ENCODE results near the gene RSPH6A. TPM values are rescaled to one million over a fixed set of nuclear protein-coding genes. Genes with fewer than 3 reads are reported as not detected.

RSPH6A gene
- total RNA-seq, 1 experiment from 2014 or later = 0.39 TPM

DNA sequence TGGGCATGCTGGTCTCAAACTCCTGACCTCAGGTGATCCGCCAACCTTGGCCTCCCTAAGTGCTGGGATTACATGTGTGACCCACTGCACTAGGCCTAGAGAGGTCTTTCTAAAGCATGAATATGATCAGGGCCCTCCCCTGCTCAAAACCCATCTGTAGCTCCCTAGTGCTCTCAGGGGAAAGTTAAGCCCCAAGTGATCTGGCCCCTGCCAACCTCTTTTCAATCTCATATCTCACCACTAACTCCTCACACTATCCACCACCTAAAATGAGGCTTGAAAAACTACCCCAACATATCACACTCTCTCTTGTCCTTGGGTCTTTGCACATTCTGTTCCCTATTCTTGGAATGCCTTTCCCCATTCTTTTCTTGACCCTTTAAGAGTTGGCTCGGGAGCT, 20.5 kb downstream of the RSPH6A start:
- Histone ChIP-seq H3K36me3 (ENCODE audit: low read depth) (peaks cover 4% of the 10 kb centered on the region; the same call in 1 of the 2 replicates), H3K79me2 (ENCODE audit: low read depth) (peaks cover 20% of the 10 kb centered on the region), H3K27ac (no peak overlapping the region), H4K20me1 (ENCODE audit: insufficient read depth) (no peaks in the 10 kb centered on the region), H3K9me3 (ENCODE audit: insufficient read depth, low read depth) (no peaks in the 10 kb centered on the region), H3K9me2 (ENCODE audit: insufficient read depth) (no peaks in the 10 kb centered on the region), H3F3A (ENCODE audit: insufficient read depth, low read depth) (peaks cover 20% of the 10 kb centered on the region; the same call in 1 of the 2 replicates), H2AFZ (no peak overlapping the region), H3K4me2 (no peak overlapping the region), H3K4me3 (no peak overlapping the region), H3K27me3 (ENCODE audit: insufficient read depth, low read depth) (no peaks in the 10 kb centered on the region), H3K4me1 (replicated peaks; ENCODE audit: insufficient read depth) (peaks cover 24% of the 10 kb centered on the region)
- DNase-seq = no peak
- no peak for TF ChIP-seq CTCF (conservative IDR thresholded peaks at IDR 0.05)
- ChIA-PET POLR2A (ENCODE audit: unreplicated experiment) (no interaction called here), CTCF (interaction anchor here (0.5 kb wide), 1 partner anchor 12 kb away, joined by 4 read pairs; the partner anchor contains the start of gene DMPK)
- intact Hi-C loops (cut with micrococcal nuclease; ENCODE audit: unreplicated experiment) = no loop called here
- no TSS peak for BruUV-seq (replicated peaks)

DNA sequence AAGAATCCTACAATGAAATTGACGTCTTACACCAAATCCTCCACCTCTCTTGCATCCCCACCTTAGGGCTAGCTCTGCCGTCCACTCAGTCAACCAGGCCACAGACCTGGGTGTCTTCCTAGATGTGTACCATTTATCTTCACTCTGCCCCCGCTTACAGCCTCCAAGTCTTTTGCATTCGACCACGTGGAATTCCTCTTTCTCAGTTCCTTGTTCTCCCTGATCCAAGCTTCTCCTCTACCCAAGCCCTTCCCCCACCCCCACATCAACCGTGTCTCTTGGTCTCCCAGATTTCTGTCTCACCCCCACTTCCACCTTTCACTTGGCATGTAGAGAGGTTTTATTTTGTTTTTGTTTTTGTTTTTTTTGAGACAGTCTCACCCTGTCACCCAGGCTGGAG, 21.2 kb downstream of the RSPH6A start:
- Histone ChIP-seq H3K9me2 (ENCODE audit: insufficient read depth) (no peaks in the 10 kb centered on the region), H3K27me3 (ENCODE audit: insufficient read depth, low read depth) (no peaks in the 10 kb centered on the region), H4K20me1 (ENCODE audit: insufficient read depth) (no peaks in the 10 kb centered on the region), H3K4me2 (no peak overlapping the region), H3K4me3 (no peak overlapping the region), H3K79me2 (ENCODE audit: low read depth) (peaks cover 27% of the 10 kb centered on the region), H3K27ac (no peak overlapping the region), H3F3A (ENCODE audit: insufficient read depth, low read depth) (peaks cover 14% of the 10 kb centered on the region; the same call in 1 of the 2 replicates), H3K36me3 (ENCODE audit: low read depth) (peaks cover 11% of the 10 kb centered on the region), H2AFZ (no peak overlapping the region), H3K9me3 (ENCODE audit: insufficient read depth, low read depth) (no peaks in the 10 kb centered on the region), H3K4me1 (replicated peaks; ENCODE audit: insufficient read depth) (peaks cover 18% of the 10 kb centered on the region)
- TF ChIP-seq CTCF (conservative IDR thresholded peaks at IDR 0.05) (no peak), EZH2 (IDR thresholded peaks at IDR 0.05; ENCODE audit: low read depth) (no peak)
- no peak for DNase-seq
- intact Hi-C loops (cut with micrococcal nuclease; ENCODE audit: unreplicated experiment) = no loop called here
- ChIA-PET POLR2A (ENCODE audit: unreplicated experiment) (interaction anchor here (0.5 kb wide), 1 partner anchor 20 kb away, joined by 7 read pairs; no protein-coding TSS in a partner anchor), CTCF (no interaction called here)
- no TSS peak for BruUV-seq (replicated peaks)

- BruUV-seq (replicated peaks) = no TSS peak
- CTCF ChIA-PET = interaction anchor here (0.6 to 0.7 kb wide), 3 partner anchors 12 to 542 kb away, joined by 3 to 6 read pairs (median 3); no protein-coding TSS in a partner anchor
These were observed 21.9 kb downstream of the RSPH6A start for GRCh38 chr19:45793178-45793564.

More at GRCh38 chr19:45793178-45793564, 21.9 kb downstream of the RSPH6A start:
- H2AFZ ChIP-seq = no peak overlapping the region
- DNase-seq = no peak
- no peaks in the 10 kb centered on the region for H3K9me2 ChIP-seq (ENCODE audit: insufficient read depth)
- H3K9me3 ChIP-seq (ENCODE audit: insufficient read depth, low read depth) = no peaks in the 10 kb centered on the region
- H3K27ac ChIP-seq = no peak overlapping the region
- H3K27me3 ChIP-seq (ENCODE audit: insufficient read depth, low read depth) = no peaks in the 10 kb centered on the region
- H3K79me2 ChIP-seq (ENCODE audit: low read depth) = peaks cover 28% of the 10 kb centered on the region
- H4K20me1 ChIP-seq (ENCODE audit: insufficient read depth) = no peaks in the 10 kb centered on the region
- no peak overlapping the region for H3K4me3 ChIP-seq
- H3F3A ChIP-seq (ENCODE audit: insufficient read depth, low read depth) = peaks cover 14% of the 10 kb centered on the region; the same call in 1 of the 2 replicates
- 0 out of 2 replicates have a peak overlapping the region, but pooled peaks have one; percentile 9 for H3K4me2 ChIP-seq
- no peak for TF ChIP-seq CTCF (conservative IDR thresholded peaks at IDR 0.05)
- H3K36me3 ChIP-seq (ENCODE audit: low read depth) = peaks cover 13% of the 10 kb centered on the region
- POLR2A ChIA-PET (ENCODE audit: unreplicated experiment) = interaction anchor here (0.6 to 1.4 kb wide), 4 partner anchors 10 to 76 kb away, joined by 3 to 15 read pairs (median 5); partner anchors contain the start of gene DMPK
- peaks cover 18% of the 10 kb centered on the region for H3K4me1 ChIP-seq (replicated peaks; ENCODE audit: insufficient read depth)
- intact Hi-C loops (cut with micrococcal nuclease; ENCODE audit: unreplicated experiment) = no loop called here

Data from PC-9 (cell line).